GM21526 (cell line): ENCODE measurements around the gene GYS1.
"Not testable (repeated sequence)": the region's sequence is repeated elsewhere in the genome, so short reads cannot be mapped to it uniquely, and the experiment has no call there.

Source experiments
- ATAC-seq: cut with Tn5 transposase; IDR thresholded peaks from one replicate; pipeline ENCODE4 v1.9.1; 2021; ENCODE audit warnings: moderate library complexity; ENCODE audit not compliant: unreplicated experiment, low FRiP score

Gene GYS1

GRCh38 chr19:49018388-49019241 is 25.5 kb upstream of the GYS1 start:
- ATAC-seq = not testable (repeated sequence)

- ATAC-seq = no peak
These were observed 24.7 kb upstream of the GYS1 start for GRCh38 chr19:49017666-49018351.

- no peak for ATAC-seq
These were observed 24.0 kb upstream of the GYS1 start, which contains the start of gene LHB for GRCh38 chr19:49017041-49017665. LHB (minus strand) TSS chr19:49017091; CDS start chr19:49017081, 10 bp downstream.

DNA sequence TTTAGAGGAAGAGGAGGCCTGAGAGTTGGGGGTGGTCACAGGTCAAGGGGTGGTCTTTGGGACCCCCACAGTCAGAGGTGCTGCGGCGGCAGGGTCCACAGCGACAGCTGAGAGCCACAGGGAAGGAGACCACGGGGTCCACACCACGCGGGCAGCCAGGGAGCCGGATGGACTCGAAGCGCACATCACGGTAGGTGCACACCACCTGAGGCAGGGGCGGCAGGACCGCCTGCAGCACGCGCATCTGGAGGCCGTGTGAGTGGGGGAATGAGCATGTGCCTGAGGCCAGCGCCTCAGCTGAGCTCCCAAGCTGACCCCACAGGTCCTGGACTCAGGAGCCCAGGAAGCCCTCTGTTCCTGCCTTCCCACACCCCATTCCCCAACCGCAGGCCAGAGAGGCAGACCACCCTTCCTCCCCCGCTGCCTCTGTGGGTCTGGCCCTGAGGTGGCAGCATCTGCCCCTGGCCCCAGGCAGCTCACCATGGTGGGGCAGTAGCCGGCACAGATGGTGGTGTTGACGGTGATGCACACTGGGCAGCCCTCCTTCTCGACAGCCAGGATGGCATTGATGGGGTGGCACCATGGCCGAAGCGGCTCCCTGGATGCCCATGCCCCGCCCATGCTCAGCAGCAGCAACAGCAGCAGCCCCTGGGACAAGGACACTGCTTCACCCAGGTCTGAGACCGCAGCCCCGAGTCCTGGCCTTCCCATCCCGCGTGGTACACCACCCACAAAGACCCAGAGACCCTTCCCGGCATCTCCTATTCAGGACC is 23.1 kb upstream of the GYS1 start:
- ATAC-seq = no peak

DNA sequence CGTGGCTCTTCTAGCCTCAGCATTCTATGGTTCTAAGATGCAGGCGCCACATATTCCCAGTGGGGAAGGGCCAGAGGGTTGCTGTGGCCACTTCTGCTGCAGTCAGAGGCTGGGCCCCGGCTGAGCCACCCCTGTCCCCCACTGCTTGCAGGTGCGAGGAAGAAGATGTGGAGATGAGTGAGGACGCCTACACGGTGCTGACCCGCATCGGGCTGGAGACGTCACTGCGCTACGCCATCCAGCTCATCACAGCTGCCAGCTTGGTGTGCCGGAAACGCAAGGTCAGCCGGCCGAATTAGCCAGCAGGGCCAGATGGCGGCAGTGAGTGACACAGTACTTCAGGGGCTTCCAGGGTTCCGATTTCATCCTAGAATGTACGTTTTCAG is 21.8 kb upstream of the GYS1 start:
- no peak for ATAC-seq

DNA sequence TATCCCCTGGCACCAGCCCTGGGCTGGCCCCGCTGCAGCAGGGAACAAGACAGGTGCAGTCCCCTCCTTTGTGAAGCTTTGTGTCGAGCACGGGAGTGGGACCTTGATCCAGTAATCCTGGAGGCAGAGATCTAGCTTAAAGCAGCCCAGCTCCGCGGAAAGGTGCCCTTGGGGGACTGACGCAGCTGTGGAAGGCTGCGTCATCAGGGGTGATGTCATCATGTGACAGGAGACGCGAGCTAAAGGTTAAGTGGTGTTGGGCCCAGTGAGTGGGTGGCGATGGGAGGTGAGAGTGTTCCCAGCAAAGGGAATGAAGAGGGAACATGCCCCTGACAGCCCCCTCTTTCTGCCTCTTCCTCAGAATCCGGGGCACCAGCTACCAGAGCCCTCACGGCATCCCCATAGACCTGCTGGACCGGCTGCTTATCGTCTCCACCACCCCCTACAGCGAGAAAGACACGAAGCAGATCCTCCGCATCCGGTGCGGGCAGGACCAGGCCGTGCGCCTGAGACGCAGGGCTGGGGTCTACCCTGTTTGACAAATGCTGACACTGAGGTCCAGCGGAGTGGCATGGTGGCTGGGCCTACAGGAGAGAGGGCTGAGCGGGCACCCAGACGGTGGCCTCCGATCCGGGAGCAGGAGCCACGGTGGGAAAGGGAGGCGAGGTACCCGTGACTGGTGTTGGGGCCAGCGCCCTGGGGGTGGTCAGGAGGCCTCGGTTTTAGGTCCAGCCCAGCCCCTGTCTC is 21.2 kb upstream of the GYS1 start:
- no peak for ATAC-seq

DNA sequence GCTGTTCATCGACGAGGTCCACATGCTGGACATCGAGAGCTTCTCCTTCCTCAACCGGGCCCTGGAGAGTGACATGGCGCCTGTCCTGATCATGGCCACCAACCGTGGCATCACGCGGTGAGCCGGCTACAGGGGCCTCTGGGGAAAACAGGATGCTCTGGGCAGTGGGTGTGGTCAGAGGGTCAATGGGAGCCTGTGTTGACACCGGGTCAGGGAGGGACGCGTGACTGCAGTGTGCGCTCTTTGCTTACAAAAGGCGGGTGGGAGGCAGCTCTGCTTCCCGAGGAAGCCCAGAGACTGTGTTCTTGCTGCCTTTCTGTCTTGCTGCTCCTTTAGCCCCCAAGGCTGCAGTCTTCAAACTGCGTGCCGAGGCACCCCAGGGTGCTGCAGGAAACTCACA is 18.1 kb upstream of the GYS1 start:
- no peak for ATAC-seq

DNA sequence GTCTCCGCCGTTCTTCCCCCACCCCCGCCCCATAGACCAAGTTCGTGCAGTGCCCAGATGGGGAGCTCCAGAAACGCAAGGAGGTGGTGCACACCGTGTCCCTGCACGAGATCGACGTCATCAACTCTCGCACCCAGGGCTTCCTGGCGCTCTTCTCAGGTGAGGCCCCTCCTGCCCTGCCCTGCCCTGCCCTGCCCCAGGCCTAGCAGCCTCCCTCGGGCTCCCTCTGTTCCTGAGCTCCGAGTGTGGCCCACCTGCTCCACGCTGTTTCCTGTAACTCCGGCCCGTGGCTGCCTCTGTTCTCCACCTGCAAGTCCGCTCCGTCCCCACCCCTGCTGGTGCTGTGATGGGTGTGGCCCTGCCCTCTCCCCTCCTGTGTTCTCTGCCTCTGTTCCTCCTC is 17.3 kb upstream of the GYS1 start:
- no peak for ATAC-seq

GRCh38 chr19:49009828-49010227 is 16.7 kb upstream of the GYS1 start:
- ATAC-seq = no peak

- ATAC-seq = no peak
These were observed 13.8 kb upstream of the GYS1 start for GRCh38 chr19:49006905-49007304.

- no peak for ATAC-seq
These were observed 12.0 kb upstream of the GYS1 start for GRCh38 chr19:49004964-49005614.

GRCh38 chr19:49004133-49004532 is 11.0 kb upstream of the GYS1 start:
- no peak for ATAC-seq

- no peak for ATAC-seq
These were observed 6.6 kb upstream of the GYS1 start for GRCh38 chr19:48999481-49000325.

- ATAC-seq = no peak
These were observed 4.9 kb upstream of the GYS1 start for GRCh38 chr19:48997972-48998371.

GRCh38 chr19:48994035-48994386 is 902 bp upstream of the GYS1 start:
- ATAC-seq = no peak

DNA sequence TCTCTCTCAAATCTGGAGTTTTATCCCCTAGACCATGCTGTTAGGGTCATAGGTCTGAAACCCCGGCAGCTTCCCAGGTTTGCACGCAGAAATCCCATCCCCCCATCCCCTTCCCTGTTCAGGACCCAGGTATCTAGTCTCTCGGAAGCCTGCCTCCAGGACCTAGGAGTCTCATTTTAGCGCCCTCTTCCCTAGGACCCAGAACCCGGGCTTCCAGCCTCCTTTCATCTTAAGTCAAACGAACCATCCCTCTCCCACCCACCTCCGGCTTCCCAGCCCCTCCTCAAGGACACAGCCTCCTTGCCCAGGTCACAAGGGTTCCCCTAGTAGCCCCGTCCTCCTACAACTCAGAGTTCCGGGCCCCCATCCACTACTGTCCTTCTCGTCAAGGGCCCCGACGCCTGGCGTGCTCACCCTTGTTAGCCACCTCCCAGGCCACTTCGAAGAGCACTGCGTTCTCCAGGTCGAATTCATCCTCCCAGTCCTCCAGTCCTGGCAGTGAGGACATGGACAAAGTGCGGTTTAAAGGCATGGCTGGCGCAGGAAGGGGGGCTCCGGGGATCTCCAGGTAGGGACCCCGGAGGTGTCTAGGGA is 431 bp downstream of the GYS1 start:
- peak; percentile 2 for ATAC-seq

DNA sequence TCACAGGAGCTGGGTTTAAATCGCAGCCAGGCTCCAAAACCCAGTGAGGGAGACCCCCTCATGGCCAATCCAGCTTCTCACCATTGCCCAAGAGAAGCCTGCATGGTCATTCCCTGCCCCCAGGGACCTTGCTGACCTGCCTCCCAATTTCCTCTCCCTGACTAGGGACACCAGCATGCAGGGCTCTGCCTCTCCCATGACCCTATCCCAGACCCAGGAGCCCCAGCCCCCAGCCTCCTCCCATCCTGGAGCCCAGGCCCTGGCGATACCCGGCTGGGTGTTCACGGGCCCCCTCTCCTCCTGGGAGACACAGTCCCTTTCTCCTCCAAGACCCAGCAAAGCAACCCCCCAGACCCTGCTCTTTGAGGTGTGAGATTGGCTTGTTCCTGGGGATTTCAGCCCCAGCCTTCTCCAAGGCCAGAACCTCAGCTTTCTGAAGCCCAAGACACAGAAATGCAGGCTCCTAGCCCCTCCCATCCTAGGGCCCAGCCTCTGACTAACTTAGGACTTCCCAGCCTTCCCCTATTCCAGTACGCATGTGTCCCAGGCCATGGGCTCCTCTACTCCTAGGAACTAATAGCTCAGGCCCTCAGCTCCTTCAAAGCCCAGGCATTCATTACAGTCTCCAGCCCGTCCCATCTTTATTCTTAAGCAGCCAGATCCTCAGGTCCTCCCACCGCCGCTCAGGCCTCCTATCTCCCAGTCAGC is 1.1 kb downstream of the GYS1 start:
- no peak for ATAC-seq
